Stimulated activated CD4-positive, alpha-beta T cell treated with anti-CD3 and anti-CD28 coated beads, Interleukin-4, amount 100 ng/mL, for 4 hours (primary cell): ENCODE measurements around the gene CLECL1.
"Not testable (repeated sequence)": the region's sequence is repeated elsewhere in the genome, so short reads cannot be mapped to it uniquely, and the experiment has no call there.

Experiments
- DNase-seq, 2 experiments: peaks; one replicate each; pipeline ENCODE4 v3.0.0-alpha.2; 2020

CLECL1 gene

GRCh38 chr12:9718968-9719367, 13.9 kb downstream of the CLECL1 start:
- no peak for DNase-seq

DNA sequence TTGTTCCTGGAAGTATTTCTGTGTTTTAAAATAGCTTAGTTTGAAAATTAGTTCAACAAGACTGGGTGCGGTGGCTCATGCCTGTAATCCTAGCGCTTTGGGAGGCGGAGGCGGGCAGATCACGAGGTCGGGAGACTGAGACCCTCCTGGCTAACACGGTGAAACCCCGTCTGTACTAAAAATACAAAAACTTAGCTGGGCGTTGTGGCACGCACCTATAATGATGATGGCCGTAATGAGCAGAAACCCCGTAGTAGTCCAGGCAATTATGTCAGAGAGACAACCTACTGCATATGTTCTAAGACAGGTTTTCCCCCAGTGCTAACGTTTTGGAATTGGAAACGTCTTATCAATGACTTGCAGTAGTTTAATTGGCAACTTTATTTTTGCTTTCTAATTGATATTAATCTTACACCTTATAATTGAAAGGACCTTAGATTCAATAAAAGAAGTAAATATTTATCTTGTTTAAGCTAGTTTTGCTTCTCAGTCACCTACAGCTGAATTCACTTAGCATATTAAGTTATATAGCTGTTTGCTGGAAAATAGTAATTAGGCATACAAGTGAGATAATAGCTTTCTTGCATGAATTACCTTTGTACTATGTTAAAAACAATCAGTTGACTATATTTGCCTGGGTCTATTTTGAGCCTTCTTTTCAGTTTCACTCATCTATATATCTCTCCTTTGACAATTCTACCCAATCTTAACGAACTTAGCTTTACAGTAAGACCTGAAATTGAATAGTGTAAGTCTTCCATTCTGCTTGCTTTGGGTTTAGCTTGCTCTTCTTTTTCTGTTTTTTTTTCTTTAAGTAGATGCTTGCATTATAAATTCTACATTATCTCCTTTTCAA, 15.6 kb downstream of the CLECL1 start:
- no peak for DNase-seq

DNA sequence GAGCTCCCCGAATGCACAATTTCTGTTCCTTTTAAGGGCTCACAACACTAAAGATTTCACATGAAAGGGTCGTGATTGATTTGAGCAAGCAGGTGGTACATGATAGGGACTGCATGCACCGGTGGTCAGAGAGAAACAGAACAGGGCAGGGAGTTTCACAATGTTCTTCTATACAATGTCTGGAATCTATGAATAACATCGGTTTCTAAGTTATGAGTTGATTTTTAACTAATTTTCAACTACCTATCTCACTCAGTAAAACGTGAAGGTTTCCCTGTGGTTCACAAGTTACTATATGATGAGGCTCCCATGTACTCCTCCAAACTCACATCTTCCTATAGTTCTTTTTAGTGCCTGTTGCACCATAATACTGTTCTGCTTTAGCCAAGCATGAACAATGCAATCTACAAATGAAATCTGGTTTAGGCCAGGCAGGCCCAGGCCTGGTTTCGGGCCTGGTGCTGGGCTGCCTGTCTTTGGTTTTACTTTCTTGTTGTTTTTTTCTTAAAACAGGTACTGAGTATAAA, 19.8 kb downstream of the CLECL1 start:
- DNase-seq = not testable (repeated sequence)

GRCh38 chr12:9711664-9712063, 21.2 kb downstream of the CLECL1 start:
- no peak for DNase-seq

DNA sequence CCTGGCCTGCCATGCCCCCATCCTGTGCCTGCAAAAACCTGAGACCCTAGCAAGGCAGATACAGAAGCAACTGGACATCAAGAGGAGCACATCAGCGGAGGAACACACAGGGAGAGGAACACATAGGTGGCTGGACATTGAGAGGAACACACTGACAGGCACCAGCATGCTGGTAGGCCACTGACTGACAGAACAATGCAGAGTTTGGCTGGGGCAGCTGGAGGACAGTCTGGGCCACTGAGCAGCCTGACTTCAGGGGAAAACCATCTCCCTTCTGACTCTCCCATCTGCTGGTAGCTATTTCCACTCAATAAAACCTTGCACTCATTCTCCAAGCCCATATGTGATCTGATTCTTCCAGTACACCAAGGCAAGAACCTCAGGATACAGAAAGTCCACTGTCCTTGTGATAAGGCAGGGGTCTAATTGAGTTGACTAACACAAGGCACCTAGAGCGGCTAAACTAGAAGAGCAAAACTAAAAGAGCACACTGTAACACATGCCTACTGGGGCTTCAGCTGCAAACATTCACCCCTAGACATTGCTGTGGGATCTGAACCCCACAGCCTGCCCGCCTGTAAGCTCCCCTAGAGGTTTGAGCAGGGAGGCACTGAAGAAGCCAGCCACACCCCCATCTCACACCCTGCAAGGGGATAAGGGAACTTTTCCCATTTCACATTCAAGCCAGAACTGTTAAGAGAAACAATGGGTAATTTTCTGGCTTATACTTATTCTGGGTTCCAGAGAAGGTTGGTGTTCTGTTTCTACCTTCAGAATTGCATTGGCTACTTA, 22.1 kb downstream of the CLECL1 start:
- no peak for DNase-seq

DNA sequence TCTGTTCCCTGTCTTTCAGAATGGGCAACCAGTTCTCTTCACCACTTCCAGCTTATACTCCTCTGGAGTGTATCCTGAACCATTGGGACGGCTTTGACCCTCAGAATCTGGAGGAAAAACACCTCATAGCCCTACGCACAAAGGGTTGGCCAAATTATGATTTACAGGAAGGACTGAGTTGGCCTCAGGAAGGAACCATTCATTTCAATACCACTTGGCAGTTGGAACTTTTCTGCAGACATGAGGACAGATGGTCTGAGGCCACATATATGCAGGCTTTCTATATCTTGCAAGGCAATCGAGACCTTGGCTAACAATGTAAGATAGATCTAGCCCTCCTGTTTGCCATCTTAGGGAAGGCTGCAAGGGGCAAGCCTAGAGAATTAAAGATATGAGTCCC, 24.0 kb downstream of the CLECL1 start:
- DNase-seq = no peak

GRCh38 chr12:9707864-9708808, 24.8 kb downstream of the CLECL1 start:
- peak; percentile 41 to 61 for DNase-seq

GRCh38 chr12:9707356-9707755, 25.5 kb downstream of the CLECL1 start:
- DNase-seq = no peak

GRCh38 chr12:9706086-9706685, 26.7 kb downstream of the CLECL1 start:
- no peak for DNase-seq

- DNase-seq = not testable (repeated sequence)
Observed at GRCh38 chr12:9704561-9704960, 28.3 kb downstream of the CLECL1 start.

- DNase-seq = peak in 1 of 2 experiments; percentile 29
Observed at GRCh38 chr12:9702255-9702654, 30.6 kb downstream of the CLECL1 start.

- DNase-seq = no peak
Observed at GRCh38 chr12:9701380-9702154, 31.3 kb downstream of the CLECL1 start.

DNA sequence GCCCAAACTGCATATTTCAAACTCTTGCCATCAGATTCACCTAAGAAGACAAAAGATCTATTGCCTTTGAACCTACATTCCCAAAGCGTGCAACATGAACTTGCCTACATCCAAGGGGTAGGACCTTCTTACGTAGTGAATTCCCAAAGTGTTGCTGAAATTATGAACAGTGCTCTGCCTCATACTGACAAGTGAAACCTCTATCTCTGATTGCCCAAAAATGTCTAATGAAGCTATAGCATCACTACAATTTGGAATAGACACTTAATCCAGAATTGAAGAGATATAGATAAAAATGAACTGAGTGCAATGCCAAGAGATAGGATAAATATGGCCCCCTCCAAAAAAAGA, 32.3 kb downstream of the CLECL1 start:
- DNase-seq = no peak

DNA sequence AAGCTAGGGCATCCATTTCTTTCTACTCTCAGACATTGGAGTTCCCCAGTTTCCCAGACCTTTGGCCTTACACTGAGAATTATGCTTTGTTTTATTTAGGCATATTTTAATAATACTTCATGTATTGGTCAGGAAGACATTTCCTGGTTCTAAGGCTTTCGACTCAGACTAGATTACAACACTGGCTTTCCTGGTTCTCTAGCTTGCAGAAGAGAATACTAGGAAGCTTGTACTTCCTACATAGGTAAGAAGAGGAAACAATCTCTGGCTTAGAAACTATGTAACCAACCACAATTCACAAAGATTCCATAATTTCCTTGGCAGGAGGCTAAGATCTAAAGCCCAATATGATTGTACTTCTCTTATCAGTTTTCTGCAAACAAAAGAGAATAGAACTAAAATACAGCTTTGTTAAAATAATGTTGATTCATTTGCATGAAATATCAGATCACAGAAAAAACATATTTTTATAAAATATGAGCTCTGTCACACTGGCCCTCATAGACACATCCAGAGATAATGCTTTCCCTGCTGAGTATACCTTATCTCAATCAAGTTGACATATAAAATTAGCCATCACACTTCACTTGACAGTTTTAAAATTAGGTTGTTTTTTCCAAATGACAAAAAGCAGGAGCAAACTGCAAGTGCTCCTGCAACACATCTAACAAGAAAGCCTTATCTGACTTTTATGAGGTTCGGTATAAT, 32.8 kb downstream of the CLECL1 start:
- no peak for DNase-seq

DNA sequence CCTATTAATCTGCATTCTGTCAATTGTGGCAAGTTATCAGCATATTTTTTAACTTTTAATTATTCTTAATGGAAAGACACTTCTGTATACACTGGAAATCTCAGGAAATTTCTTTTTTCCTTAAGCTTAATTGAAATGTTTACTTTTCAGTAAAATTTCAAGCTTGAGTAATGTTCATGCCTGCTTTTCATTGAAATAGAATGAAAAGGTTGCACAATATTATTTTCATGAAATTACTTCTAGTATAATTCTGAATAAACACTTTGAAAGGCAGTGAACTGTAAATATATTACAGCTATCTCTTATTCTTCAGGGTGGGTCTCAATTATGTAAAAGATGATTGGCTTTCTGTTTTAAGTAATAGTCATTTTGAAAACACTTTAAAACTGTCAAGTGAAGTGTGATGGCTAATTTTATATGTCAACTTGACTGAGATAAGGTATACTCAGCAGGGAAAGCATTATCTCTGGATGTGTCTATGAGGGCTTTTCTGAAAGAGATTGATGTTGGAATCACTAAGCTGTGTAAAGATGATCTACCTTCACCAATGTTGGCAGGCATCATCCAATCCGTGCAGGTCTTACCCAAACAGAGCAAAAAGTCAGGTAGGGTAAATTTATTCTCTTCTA, 33.5 kb downstream of the CLECL1 start:
- no peak for DNase-seq

DNA sequence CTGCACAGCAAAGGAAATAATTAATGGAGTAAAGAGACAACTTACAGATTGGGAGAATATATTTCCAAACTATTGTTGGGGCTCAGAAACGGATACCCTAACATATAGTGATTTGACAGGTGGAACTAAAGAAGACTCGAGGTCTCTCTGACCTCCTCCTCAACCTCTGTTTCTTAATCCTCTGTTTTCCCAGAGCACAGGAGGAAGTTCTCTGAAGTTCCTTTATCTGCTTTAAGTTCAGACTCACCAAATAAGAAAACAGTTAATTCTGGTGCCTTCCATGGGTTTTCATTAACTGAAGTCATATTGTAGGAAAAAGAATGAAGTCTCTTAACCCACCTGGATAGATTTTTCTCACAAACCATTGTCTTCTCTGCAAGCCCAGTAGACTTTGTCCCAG, 34.2 kb downstream of the CLECL1 start:
- DNase-seq = no peak

DNA sequence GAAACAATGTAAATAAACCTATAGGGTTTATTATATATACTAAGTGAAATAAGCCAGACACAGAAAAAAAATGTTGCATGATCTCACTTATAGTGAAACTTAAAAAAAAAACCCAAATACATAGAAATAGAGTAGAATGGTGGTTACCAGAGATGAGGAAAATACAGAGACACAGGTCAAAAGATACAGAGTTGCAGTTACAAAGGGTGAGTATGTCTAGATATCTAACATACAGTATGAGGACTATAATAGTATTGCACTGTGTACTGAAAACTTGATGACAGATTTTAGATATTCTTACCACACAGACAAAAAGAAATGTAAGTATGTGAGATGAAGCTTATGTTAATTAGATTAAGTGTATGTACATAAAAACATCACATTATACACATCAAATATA, 35.3 kb downstream of the CLECL1 start:
- DNase-seq = no peak

GRCh38 chr12:9695661-9696060, 37.2 kb downstream of the CLECL1 start:
- not testable (repeated sequence) for DNase-seq

DNA sequence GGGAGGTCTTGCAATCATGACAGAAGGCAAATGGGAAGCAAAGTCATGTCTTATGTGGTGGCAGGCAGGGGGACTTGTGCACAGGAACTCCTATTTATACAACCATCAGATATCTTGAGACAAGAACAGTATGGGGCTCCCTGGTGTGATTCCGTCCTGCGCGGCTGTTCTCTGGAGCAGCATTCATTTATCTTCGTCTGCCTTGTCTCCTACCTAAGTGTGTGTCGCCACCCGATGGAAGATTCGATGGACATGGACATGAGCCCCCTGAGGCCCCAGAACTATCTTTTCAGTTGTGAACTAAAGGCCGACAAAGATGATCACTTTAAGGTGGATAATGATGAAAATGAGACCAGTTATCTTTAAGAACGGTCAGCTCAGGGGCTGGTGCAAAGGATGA, 37.7 kb downstream of the CLECL1 start:
- DNase-seq = not testable (repeated sequence)

DNA sequence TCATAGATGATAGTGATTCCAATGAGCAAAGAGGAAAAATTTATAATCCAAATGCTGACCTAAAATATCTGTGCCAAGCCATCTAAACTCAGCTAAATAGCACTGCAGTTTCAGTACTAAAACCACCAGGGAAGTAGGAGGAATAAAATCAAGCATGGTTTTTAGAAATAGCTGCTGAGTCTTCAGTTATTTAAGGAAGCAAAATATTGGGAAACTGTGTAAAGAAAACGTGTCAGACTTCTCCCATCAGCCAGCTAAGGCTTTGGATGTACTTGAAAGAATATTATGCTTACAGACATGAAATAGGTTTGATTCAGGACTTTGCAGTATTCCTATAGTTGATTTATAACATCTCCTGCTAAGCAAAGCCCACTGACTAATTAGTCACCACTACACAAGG, 38.7 kb downstream of the CLECL1 start:
- no peak for DNase-seq
